HL-60/S4 treated with phorbol 12-myristate 13-acetate at 8.2 ng/mL for 4 days and 3 days (cell line): ENCODE measurements around the gene LRRC14B.

Experiments
- in situ Hi-C: fragments of 300-500 bp; cut with MboI; formaldehyde crosslinking; loops from 2 replicates; pipeline ENCODE4 v1.15.0; 2022; ENCODE audit warnings: low sequenced_read_pairs

LRRC14B gene

GRCh38 chr5:191036-191948 is at the start of gene LRRC14B:
Gene LRRC14B (plus strand): TSS chr5:191495. CDS start chr5:191539, 44 bp downstream.
- in situ Hi-C loops: no loop called here

- in situ Hi-C loops: no loop called here
These were observed 49.5 kb upstream of the LRRC14B start for GRCh38 chr5:141761-142160.

GRCh38 chr5:142246-142810 is 49.0 kb upstream of the LRRC14B start:
- in situ Hi-C loops: no loop called here

GRCh38 chr5:143041-143440 is 48.3 kb upstream of the LRRC14B start:
- in situ Hi-C loops: no loop called here

GRCh38 chr5:144941-145340 is 46.4 kb upstream of the LRRC14B start:
- in situ Hi-C loops: no loop called here

GRCh38 chr5:145585-146323 is 45.5 kb upstream of the LRRC14B start:
- in situ Hi-C loops: no loop called here

- in situ Hi-C loops: no loop called here
These were observed 43.5 kb upstream of the LRRC14B start for GRCh38 chr5:147751-148150.

- in situ Hi-C loops: no loop called here
These were observed 41.4 kb upstream of the LRRC14B start for GRCh38 chr5:149745-150485.

GRCh38 chr5:150746-151145 is 40.5 kb upstream of the LRRC14B start:
- in situ Hi-C loops: no loop called here

GRCh38 chr5:152077-152476 is 39.2 kb upstream of the LRRC14B start:
- in situ Hi-C loops: no loop called here

- in situ Hi-C loops: no loop called here
These were observed 38.0 kb upstream of the LRRC14B start for GRCh38 chr5:153256-153655.

GRCh38 chr5:154236-154635 is 37.1 kb upstream of the LRRC14B start:
- in situ Hi-C loops: no loop called here

GRCh38 chr5:154826-155225 is 36.5 kb upstream of the LRRC14B start:
- in situ Hi-C loops: no loop called here

GRCh38 chr5:155651-156410 is 35.5 kb upstream of the LRRC14B start:
- in situ Hi-C loops: no loop called here

- in situ Hi-C loops: no loop called here
These were observed 34.8 kb upstream of the LRRC14B start for GRCh38 chr5:156411-157072.

- in situ Hi-C loops: no loop called here
These were observed 34.1 kb upstream of the LRRC14B start for GRCh38 chr5:157126-157715.

- in situ Hi-C loops: no loop called here
These were observed 33.5 kb upstream of the LRRC14B start for GRCh38 chr5:157801-158200.

- in situ Hi-C loops: no loop called here
These were observed 32.4 kb upstream of the LRRC14B start for GRCh38 chr5:158807-159447.
